Liver (tissue), 3 donors: ENCODE results near the gene RALGDS.

ENCODE experiments used
- RAD21 ChIP-seq, 2 donors: IDR thresholded peaks; 2 replicates each; pipeline ENCODE4 v1.6.1; 2016; ENCODE audit warnings: antibody characterized with exemption in 2 of 2, mild to moderate bottlenecking in 2 of 2
- TAF1 ChIP-seq: conservative IDR thresholded peaks from 2 replicates; pipeline ENCODE4 v1.6.1; 2016; ENCODE audit warnings: antibody characterized with exemption, mild to moderate bottlenecking
- TF ChIP-seq, protein P1 (sequence below): fragments of 150-350 bp; IDR thresholded peaks from 2 replicates; pipeline ENCODE4 v1.5.1; 2017; ENCODE audit warnings: improper control_type of control experiment, low read depth, low read length; ENCODE audit not compliant: missing input control
- TF ChIP-seq, protein P2 (sequence below): IDR thresholded peaks from 2 replicates; pipeline ENCODE4 v1.6.1; 2016; ENCODE audit warnings: antibody characterized with exemption
- TF ChIP-seq, protein P3 (sequence below): IDR thresholded peaks from 2 replicates; pipeline ENCODE4 v1.6.1; 2016; ENCODE audit warnings: antibody characterized with exemption, mild to moderate bottlenecking
- TF ChIP-seq, protein P4 (sequence below): IDR thresholded peaks from 2 replicates; pipeline ENCODE4 v1.6.1; 2016; ENCODE audit warnings: antibody characterized with exemption
- donor health status: healthy.
- donor health status: healthy.

DNA sequence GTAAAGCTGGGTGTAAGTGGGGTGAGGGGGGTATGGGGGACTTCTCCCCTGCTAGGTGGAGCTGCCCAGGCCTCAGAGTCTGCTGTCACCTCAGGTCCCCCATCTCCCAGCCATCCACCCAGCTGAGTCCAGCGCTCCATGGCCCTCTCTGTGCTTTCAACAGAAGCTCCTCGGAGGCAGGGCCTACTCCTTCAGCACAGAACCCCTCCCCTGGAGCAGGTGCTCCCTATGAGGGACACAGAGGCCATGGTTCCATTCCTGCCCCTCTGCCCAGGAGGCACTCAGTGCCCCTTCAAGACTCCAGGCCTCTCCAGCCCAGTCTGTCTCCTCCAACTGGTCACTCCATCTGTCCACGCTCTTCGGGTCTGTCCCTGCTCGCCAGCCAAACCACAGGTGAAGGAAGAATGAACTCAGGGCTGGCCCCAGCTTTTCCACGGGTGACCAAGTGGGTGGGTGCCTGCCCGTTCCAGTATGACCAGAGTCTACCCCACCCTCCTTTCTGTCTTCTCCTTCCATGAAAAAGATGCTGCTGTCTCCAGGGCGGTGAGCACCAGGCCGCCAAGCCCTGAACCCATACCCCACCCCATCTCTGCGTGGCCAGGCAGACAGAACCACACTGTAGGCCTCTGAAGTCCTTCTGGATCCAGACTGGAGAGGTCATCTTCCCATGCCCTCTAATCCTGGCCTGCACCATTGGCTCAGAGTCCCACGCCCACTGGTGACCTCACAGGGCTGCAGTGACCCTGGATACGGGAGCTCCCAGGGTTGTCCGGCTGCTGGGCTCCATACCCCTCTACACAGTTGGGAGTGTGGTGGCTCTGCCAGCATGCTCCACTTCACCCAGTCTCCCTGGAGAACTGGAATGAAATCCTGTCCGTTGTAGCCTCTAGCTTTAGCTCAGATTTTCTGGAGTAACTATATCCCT is 30.8 kb upstream of the RALGDS start:
- TF ChIP-seq, protein P1, sequence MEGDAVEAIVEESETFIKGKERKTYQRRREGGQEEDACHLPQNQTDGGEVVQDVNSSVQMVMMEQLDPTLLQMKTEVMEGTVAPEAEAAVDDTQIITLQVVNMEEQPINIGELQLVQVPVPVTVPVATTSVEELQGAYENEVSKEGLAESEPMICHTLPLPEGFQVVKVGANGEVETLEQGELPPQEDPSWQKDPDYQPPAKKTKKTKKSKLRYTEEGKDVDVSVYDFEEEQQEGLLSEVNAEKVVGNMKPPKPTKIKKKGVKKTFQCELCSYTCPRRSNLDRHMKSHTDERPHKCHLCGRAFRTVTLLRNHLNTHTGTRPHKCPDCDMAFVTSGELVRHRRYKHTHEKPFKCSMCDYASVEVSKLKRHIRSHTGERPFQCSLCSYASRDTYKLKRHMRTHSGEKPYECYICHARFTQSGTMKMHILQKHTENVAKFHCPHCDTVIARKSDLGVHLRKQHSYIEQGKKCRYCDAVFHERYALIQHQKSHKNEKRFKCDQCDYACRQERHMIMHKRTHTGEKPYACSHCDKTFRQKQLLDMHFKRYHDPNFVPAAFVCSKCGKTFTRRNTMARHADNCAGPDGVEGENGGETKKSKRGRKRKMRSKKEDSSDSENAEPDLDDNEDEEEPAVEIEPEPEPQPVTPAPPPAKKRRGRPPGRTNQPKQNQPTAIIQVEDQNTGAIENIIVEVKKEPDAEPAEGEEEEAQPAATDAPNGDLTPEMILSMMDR = no peak
- TF ChIP-seq, protein P2, sequence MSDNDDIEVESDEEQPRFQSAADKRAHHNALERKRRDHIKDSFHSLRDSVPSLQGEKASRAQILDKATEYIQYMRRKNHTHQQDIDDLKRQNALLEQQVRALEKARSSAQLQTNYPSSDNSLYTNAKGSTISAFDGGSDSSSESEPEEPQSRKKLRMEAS = no peak
- no peak for TF ChIP-seq RAD21 (IDR thresholded peaks at IDR 0.05)
- TF ChIP-seq, protein P3, sequence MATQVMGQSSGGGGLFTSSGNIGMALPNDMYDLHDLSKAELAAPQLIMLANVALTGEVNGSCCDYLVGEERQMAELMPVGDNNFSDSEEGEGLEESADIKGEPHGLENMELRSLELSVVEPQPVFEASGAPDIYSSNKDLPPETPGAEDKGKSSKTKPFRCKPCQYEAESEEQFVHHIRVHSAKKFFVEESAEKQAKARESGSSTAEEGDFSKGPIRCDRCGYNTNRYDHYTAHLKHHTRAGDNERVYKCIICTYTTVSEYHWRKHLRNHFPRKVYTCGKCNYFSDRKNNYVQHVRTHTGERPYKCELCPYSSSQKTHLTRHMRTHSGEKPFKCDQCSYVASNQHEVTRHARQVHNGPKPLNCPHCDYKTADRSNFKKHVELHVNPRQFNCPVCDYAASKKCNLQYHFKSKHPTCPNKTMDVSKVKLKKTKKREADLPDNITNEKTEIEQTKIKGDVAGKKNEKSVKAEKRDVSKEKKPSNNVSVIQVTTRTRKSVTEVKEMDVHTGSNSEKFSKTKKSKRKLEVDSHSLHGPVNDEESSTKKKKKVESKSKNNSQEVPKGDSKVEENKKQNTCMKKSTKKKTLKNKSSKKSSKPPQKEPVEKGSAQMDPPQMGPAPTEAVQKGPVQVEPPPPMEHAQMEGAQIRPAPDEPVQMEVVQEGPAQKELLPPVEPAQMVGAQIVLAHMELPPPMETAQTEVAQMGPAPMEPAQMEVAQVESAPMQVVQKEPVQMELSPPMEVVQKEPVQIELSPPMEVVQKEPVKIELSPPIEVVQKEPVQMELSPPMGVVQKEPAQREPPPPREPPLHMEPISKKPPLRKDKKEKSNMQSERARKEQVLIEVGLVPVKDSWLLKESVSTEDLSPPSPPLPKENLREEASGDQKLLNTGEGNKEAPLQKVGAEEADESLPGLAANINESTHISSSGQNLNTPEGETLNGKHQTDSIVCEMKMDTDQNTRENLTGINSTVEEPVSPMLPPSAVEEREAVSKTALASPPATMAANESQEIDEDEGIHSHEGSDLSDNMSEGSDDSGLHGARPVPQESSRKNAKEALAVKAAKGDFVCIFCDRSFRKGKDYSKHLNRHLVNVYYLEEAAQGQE = no peak
- no peak for TF ChIP-seq TAF1
- TF ChIP-seq, protein P4, sequence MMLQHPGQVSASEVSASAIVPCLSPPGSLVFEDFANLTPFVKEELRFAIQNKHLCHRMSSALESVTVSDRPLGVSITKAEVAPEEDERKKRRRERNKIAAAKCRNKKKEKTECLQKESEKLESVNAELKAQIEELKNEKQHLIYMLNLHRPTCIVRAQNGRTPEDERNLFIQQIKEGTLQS = no peak
